ENCODE measurements around the gene PIP4K2B.

The PIP4K2B gene

GRCh38 chr17:38746004-38746848, 53.1 kb downstream of the PIP4K2B start:
- no peak for DNase-seq (ENCODE audit: low read depth)

DNA sequence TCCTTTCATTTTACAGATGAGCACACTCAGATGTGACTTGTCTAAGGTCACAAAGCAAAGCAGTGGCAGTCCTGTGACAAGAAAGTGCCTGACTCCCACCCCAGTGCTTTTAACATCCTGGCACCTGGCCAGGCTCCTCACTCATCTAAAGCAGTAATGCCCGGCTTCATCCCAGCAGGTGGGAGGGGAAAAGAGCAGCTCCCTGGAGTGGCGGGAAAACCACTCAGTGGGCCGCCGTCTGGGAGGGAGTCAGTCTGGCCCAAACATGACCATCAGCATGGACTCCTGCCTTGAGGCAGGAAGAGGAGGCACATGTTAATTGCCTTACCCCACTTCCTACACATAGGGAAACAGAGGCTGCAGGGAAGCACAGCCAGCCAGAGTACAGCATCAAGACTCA, 53.8 kb downstream of the PIP4K2B start:
- DNase-seq (ENCODE audit: low read depth): no peak

DNA sequence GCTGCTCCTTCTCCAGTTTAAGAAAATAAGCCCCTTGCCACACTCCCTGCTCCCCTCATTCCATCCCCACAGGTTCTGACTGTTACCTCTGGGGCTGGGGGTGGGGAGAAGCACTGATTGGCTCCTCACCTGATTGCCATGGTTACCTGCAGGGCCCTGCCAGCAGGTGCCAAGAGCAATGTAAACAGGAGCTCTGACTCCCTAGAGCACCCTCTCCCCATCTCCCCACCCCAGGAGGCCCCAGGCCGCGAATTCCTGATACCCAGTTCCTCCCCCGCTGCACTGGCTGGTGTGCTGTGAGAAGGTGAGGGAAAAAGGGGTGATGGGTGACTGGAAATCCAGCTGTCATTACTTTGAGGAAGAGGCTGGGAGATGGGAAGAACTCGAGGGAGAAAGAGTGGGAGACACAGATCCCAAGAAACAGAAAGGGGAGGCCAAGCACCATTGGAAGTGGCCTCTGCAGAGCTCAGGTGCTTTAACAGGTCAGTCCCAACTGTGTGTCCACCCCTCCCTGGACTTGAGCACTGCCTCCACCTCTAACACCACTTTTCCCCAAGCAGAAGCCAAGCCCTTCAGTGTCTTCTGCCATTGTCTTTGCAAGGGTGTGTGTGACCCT, 55.7 kb downstream of the PIP4K2B start:
- no peak for DNase-seq (ENCODE audit: low read depth)

- DNase-seq (ENCODE audit: low read depth): no peak
Observed at GRCh38 chr17:38742411-38743308, 56.7 kb downstream of the PIP4K2B start.

- no peak for DNase-seq (ENCODE audit: low read depth)
Observed at GRCh38 chr17:38741921-38742410, 57.4 kb downstream of the PIP4K2B start.

DNA sequence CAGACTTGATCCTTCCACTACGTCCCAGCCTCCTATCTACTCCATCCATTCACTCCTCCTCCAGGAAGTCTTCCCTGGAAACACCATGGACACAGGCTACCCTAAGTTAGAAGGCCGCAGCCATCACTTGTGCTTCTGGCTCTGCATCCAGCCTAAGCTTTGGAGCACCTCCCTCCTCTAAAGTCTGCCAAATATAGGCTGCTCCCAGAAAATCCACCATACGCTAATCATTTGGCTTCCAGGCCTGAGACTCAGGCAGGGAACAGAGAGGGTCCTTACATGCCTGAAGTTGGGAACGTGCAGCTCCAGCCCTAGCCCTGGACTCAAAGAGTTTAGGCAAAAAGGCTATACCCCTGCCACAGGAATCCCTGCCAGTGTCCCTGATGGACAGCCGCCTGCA, 57.9 kb downstream of the PIP4K2B start:
- DNase-seq (ENCODE audit: low read depth): no peak

DNA sequence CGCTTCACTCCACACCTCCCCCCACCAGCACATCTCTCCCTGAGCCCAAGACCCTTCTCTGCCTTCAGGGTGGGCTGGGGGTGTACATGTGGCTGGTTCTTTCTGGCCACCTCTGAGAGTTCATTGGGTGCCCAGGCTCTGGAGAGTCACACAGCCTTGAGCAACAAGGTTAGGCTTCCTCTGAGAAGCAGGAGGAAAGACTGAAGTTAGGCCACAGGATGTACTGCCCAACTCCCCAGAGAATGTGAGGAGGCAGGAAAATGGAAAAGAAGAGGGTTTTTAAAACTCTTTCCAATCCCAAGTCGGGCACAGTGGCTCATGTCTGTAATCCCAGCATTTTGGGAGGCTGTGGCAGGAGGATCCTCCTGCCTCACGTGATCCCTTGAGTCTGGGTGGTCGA, 58.5 kb downstream of the PIP4K2B start:
- DNase-seq (ENCODE audit: low read depth): no peak

- DNase-seq (ENCODE audit: low read depth): no peak
Observed at GRCh38 chr17:38740044-38740443, 59.3 kb downstream of the PIP4K2B start.

DNA sequence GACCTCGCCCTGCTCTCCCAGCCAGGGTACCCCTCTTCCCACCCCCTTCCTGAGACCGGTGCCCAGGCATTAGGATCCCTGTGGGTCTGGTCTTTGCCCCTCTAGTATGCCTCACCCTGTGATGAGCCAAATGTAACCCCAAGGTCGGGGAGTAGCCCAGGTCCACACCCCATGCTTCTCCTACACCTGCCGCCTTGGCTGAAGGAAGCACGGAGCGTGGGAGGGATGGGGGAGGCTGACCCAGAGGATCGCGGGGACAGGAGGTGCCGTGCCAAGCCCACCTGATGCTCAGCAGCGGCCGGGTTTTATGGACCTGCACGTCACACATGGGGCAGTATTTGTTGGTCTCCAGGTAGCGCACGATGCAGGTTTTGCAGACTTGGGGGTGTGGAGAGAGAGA, 60.1 kb downstream of the PIP4K2B start:
- no peak for DNase-seq (ENCODE audit: low read depth)

DNA sequence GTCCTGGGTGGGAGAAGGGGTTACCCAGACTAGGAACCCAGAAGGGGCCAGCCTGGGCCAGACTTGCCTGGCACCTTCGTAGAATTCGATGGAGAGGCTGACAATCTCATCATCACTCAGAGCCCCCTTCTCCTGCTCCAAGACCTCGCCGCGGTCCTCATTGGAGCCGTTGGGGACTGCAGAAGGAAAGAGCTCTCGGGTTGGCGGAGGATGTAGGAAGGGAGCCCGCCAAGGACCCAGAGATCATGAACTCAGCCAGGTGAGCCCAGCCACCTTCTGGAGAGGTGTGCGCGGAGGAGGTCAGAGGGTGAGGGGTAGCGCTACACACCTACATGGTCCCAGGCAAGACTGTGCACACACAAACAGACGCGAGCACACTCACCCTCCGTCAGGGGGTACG, 60.7 kb downstream of the PIP4K2B start:
- no peak for DNase-seq (ENCODE audit: low read depth)

DNA sequence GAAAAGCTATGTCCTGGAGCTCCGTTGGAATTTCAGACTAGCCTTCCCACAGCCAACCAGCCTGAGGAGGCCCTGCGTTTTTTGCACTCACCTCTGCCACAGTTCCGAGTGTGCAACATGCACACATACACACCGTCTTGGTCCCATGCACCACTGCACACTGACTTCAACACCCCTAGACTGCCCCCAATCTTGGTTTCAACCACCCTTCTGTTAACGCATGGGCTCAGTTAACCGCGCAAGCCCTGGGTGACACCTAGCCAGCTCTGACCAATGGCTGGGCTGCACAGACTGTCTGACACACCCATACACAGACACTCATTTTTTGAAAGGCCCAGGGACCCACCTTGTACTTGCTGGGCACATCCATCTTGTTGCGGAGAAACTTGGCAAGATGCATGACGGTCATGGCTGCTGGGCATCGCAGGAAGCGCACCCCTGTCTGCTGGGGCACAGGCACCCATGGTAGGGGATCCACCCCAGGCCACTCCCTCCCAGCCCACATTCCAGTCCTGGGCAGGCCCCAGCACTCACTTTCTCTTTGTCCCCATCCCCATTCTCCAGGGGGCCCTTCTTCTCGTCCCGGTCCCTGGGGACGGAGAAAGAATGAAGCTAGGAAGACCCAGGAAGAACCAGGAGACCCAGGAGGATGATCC, 61.2 kb downstream of the PIP4K2B start:
- DNase-seq (ENCODE audit: low read depth): no peak

DNA sequence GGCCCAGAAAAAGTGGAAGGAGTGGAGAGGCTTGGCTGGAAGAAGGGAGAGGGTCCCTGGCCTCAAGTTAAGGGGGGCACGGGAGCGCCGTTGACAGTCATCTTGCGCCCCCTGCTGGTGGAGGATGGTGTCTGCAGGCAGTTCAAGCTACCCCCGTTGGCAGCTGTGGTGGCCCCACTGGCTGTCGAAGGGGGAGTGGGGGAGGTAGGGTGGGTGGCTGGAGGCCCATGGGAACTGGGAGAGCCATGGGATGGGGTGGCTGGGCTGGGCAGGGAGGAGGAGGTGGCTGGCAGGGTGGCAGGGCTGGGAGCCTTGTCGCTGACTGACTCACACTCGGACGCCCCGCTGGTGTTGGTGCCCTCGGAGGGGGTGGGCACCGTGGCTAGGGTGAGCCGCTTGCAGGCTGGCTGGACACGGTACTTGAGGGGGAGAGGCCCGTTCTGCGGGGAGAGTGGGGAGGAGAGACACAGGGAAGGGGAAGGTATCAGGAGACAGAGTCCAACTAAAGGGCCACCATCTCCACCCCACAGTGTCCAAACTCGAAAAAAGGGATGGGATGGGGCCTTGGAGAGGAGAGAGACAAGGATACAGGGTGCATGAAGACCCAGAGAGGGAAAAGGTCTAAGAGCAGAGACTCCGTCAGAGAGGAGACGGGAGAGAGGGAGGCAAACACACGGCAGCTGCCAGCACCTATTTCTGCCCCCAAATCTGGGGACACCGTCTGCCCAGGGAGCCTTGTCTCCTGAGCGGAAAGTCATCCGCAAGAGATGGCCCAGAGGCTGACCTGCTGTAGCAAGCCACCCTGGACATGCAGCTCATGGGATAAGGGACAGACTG, 64.0 kb downstream of the PIP4K2B start:
- peak; percentile 65 for DNase-seq (ENCODE audit: low read depth)

- DNase-seq (ENCODE audit: low read depth): no peak
Observed at GRCh38 chr17:38733982-38734973, 65.1 kb downstream of the PIP4K2B start.

GRCh38 chr17:38733282-38733981, 65.9 kb downstream of the PIP4K2B start:
- DNase-seq (ENCODE audit: low read depth): no peak

- DNase-seq (ENCODE audit: low read depth): no peak
Observed at GRCh38 chr17:38732376-38733281, 66.7 kb downstream of the PIP4K2B start.

GRCh38 chr17:38731526-38732294, 67.6 kb downstream of the PIP4K2B start:
- DNase-seq (ENCODE audit: low read depth): no peak

Measured in stimulated activated CD8-positive, alpha-beta memory T cell treated with anti-CD3 and anti-CD28 coated beads, Interleukin-7, amount 100 ng/mL, for 24 hours (primary cell).